ENCODE measurements around the gene CACNG7.

The CACNG7 gene

GRCh38 chr19:53878776-53879139 lies 30.3 kb upstream of the CACNG7 start:
- DNase-seq (ENCODE audit: low read depth), result no peak

DNA sequence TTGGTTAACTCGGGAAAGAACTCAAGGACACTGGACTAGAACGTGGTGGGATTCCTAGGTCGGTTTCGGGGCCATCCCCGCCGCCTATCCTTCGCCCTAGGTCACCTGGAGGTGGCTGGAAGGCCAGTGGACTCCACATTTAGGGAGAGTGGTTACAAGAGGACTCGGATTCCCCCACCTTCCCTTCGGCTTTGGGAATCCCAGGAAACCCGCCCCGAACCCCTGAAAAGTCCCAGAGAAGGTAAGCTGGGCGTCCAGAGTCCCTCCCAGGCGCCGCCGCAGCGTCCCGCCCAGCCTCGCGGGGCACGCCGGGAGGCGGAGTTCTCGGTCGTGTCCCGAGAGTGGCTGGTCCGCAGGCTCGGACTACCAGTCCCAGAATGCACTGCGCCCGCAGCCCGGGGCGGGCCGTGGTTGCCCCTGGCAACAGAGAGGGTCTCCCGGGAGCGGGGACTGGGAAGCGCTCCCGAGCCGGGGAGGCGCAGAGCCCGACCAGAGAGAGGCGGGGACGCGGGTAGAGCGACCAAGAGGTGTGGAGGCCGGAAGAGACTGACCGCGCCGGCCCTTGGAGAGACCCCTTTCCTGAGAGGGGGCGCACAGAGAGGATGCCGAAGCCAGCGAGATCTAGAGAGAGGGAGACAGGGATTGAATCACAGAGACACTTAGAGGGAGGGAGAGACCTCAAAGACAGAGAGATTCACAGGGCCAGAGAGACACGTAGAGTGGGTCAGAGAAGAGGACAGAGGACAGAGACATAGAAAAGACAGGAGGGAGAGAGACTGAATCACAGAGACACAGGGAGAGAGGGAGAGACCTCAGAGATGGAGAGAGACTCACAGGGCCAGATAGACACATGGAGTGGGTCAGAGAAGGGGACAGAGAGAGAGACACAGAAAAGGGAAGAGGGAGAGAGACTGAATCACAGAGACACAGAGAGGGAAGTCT lies 29.7 kb upstream of the CACNG7 start:
- peak; percentile 56 for DNase-seq (ENCODE audit: low read depth)

GRCh38 chr19:53880711-53881481 lies 28.2 kb upstream of the CACNG7 start:
- DNase-seq (ENCODE audit: low read depth), result no peak

DNA sequence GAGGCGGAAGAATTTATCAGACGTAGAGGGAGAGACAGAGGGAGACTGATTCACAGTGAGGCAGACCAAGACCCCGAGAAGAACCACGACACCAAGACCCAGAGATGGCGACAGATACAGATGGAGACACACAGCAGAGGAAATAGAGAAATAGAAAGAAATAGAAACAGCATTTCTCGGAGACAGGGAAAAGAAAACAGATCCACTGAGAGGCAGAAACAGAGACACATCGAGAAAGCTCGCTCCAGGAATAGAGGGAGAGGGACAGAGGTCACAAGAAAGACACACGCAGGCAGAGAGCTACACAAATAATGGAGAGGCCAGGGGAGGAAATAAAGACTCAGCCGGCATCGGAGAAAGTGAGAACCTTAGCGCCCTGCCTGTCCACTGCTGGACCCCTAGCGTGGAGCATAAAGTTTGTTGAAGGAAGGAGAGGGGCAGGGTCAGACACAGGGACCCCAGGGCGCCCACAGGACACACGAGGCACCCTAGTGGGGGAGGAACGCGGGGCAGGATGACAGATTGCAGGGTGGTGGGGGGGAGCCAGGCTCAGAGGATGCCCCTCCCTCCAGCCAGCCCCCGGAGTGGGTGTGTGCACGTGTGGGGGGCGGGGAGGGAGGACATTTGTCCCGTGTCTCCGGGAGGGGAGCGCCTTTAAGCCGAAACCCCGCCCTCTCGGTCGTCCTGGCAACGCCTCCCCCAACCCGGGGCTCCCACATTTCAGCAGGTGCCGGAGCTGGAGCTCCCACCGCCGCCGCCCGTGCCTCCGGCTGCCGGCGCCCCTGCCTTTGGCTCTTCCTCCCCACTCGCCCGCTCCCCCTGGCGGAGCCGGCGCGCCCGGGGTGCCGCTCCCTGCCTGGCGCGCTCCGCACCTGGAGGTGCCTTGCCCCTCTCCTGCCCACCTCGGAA lies 27.3 kb upstream of the CACNG7 start, which contains the start of gene PRKCG:
PRKCG (plus strand) TSS at position 716 of the 909 bp plus-strand sequence. CDS start 298 bp downstream, outside the sequence.
- peak; percentile 55 for DNase-seq (ENCODE audit: low read depth)

- DNase-seq (ENCODE audit: low read depth), result no peak
These were observed 26.6 kb upstream of the CACNG7 start for GRCh38 chr19:53882391-53883050.

GRCh38 chr19:53883231-53883661 lies 25.8 kb upstream of the CACNG7 start:
- no peak for DNase-seq (ENCODE audit: low read depth)

GRCh38 chr19:53883741-53884140 lies 25.3 kb upstream of the CACNG7 start:
- no peak for DNase-seq (ENCODE audit: low read depth)

DNA sequence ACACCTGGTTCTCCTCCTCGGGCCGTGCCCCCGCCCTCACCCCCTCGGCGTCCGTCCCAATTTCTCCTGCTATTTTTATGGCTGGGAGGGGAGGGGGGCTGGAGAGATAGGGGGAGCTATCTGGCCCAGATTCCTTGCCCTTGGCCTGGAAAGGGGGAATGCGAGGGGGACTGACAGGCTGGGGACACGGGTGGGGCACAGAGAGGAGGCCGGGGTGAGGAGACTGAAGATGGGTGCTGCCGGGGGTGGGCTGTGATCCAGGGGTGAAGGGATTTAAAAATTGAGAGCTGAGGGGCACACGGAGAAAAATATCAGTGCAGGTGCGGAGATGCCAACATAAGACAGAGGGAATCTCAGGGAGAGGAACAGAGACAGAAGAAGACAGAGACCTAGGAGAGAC lies 24.8 kb upstream of the CACNG7 start:
- no peak for DNase-seq (ENCODE audit: low read depth)

DNA sequence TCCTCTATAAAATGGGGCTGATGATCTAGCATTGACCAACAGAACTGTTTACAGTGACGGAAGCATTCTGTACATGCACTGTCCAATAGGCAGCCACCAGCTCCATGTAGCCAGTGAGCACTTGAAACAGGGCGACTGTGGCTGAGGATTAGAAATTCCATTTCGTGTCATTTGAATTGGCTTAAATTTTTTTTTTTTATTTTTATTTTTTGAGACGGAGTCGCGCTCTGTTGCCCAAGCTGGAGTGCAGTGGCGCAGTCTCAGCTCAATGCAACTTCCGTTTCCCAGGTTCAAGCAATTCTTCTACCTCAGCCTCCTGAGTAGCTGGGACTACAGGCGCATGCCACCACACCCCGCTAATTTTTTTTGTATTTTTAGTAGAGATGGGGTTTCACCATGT lies 24.0 kb upstream of the CACNG7 start:
- DNase-seq (ENCODE audit: low read depth), result no peak

GRCh38 chr19:53892301-53892980 lies 16.6 kb upstream of the CACNG7 start:
- DNase-seq (ENCODE audit: low read depth), result no peak

DNA sequence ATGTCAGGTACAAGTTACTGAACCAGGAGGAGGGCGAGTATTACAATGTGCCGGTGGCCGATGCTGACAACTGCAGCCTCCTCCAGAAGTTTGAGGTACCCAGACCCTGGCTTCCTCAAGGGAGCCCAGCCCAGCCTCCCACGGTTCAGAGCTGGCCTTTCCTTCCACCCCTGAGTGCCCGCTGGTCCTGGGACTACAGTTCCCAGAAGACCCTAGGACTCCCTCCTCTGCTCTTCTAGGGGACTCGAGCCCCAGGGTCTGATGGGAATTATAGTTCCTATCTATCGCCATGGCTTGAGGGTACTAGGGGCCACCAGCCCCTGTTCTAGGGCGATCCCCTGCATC lies 16.1 kb upstream of the CACNG7 start:
- DNase-seq (ENCODE audit: low read depth), result no peak

GRCh38 chr19:53894707-53895106 lies 14.4 kb upstream of the CACNG7 start:
- no peak for DNase-seq (ENCODE audit: low read depth)

DNA sequence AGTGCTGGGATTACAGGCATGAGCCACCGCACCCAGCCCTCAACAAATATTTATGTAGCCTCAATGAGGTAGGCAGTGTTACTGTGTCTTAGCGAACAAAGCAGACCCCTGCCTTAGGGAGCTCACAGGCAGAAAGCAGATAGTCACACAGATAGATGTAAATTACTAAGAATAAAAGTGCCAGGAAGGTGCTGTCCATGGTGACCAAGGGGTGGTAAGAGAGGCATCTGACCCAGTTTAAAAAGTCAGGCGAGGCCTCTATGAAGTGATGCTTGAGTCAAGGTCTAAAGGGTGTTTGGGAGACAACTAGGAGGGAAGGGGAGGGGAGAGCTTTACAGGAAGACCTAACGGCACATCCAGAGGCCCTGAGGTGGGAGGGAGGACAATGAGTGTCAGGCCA lies 12.4 kb upstream of the CACNG7 start:
- no peak for DNase-seq (ENCODE audit: low read depth)

DNA sequence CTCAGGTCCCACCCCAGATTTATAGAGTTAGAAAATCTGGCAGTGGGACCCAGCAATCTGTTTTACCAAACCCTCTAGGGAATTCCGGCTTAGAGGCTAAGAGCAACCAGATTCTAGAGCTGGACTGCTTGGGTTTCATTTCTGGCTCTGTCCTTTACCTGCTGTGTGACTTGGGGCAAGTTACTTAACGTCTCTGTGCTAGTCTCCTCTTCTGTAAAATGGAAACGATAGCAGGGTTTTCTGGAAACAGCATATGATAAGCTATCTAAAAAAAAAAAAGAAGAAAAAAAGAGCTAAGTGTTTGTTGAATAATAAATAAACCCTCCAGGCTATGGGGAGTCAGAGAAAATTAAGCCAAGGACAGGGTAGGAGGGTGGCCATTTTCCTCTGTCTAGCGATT lies 11.6 kb upstream of the CACNG7 start:
- no peak for DNase-seq (ENCODE audit: low read depth)

DNA sequence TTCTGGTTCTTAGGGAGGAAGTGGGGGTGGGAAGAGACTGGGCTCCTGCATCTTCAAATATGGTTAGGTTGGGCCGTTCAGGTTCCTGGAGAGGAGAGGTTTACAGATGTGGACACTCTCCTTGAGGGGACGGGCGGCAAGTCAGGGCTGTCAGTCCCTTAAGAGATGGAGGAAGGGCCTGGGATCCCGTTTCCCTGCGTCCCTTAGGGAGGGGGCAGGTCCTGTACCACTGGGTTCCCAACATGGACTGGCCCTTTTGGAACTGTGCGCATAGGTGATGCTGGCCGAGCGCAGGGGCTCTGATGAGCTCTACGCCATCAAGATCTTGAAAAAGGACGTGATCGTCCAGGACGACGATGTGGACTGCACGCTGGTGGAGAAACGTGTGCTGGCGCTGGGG lies 10.9 kb upstream of the CACNG7 start:
- no peak for DNase-seq (ENCODE audit: low read depth)

- no peak for DNase-seq (ENCODE audit: low read depth)
These were observed 10.3 kb upstream of the CACNG7 start for GRCh38 chr19:53898636-53899341.

DNA sequence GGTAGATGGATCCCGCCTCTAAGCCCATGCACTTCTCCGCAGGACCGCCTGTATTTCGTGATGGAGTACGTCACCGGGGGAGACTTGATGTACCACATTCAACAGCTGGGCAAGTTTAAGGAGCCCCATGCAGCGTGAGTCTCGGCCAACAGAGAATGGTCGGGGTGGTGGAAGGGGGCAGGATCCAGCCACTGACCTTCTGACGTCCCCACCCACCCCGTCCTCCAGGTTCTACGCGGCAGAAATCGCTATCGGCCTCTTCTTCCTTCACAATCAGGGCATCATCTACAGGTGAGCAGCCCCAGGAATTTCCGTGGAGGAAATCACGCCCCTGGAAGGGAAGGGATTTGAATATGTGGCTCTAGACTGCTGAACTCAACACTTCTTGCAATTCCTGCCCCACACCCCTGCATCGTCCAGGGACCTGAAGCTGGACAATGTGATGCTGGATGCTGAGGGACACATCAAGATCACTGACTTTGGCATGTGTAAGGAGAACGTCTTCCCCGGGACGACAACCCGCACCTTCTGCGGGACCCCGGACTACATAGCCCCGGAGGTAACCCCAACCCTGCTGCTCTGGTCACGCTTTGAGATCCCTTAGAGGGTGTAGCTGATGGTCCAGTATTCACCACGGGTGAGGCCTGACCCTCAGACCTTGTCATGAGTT lies 8.8 kb upstream of the CACNG7 start:
- DNase-seq (ENCODE audit: low read depth), result no peak

DNA sequence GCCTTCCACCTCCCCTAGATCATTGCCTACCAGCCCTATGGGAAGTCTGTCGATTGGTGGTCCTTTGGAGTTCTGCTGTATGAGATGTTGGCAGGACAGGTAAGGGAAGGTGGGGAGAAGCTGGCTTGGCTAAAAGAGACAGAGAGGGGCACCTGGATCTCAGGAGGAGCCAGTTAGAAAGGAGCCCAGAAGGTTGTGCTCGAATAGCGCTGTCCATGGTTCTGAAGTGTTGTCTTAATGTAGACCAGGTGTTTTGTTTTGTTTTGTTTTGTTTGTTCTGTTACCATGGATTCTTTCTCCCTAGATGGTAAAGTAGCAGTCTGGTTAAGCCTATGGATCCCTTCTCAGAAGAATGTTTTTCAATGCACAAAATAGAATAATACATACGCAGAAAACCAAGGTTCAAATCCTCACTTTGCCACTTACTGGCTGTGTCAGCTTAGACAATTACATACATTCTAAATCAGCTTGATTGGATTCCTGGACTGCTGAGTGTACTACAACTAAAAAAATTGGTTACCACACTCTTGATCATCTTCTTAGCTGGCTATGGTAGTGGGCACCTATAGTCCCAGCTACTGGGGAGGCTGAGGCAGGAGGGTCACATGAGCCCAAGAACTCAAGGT lies 5.9 kb upstream of the CACNG7 start:
- DNase-seq (ENCODE audit: low read depth), result peak; percentile 25

DNA sequence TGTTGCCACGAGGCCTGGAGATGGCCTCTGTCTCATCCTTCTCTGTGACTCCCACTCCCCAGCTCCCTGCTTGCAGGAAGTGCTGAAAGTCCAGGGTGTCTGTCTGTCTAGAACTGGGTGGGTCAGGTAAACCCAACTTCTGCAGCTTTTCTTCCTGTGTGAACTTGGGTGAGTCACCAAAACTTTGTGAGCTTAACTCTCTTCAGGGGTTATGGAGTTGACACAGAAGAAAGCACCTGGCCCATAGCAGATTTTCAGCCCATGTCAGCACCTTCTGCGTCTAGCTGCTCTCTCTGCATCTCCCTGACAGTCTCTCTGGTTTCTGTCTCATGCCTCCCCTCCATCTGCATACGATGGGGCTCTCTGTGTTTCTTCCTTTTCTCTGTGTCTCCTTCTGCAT lies 4.2 kb upstream of the CACNG7 start:
- no peak for DNase-seq (ENCODE audit: low read depth)
